ENCODE measurements around the gene CRIM1. TPM values are rescaled to one million over a fixed set of nuclear protein-coding genes. Genes with fewer than 3 reads are reported as not detected.

CRIM1 gene
- total and polyA plus RNA-seq, 2 experiments from 2014 or later, result 10.5 to 36.4 TPM

- Mint-ChIP-seq H3K4me3 (no peak overlapping the region), H3K4me1 (peaks cover 6% of the 10 kb centered on the region; the same call in 2 of the 3 replicates), H3K27ac (no peak overlapping the region), H3K27me3 (ENCODE audit: insufficient read depth, low read depth, poor library complexity) (peaks cover 2% of the 10 kb centered on the region), H3K36me3 (ENCODE audit: low read depth) (peaks cover 21% of the 10 kb centered on the region), H3K9me3 (no peaks in the 10 kb centered on the region)
- Histone ChIP-seq H3K27me3 (ENCODE audit: insufficient read depth) (no peaks in the 10 kb centered on the region), H2AFZ (no peak overlapping the region), H3K4me2 (no peak overlapping the region), H3K36me3 (ENCODE audit: insufficient read depth) (0 out of 2 replicates have a peak, but pooled peaks cover 5% of the 10 kb centered on the region), H3K79me2 (replicated peaks; ENCODE audit: insufficient read depth) (no peaks in the 10 kb centered on the region), H3K27ac (ENCODE audit: low read depth) (no peak overlapping the region), H3F3A (replicated peaks; ENCODE audit: low read depth) (no peaks in the 10 kb centered on the region), H3K4me3 (no peak overlapping the region), H3K9me2 (ENCODE audit: insufficient read depth) (no peaks in the 10 kb centered on the region), H4K20me1 (replicated peaks; ENCODE audit: insufficient read depth) (0 out of 2 replicates have a peak, but pooled peaks cover 3% of the 10 kb centered on the region), H3K4me1 (ENCODE audit: insufficient read depth) (0 out of 2 replicates have a peak, but pooled peaks cover 2% of the 10 kb centered on the region)
- DNase-seq (ENCODE audit: low spot score) (no peak), ATAC-seq (no peak)
- TF ChIP-seq CTCF (conservative IDR thresholded peaks at IDR 0.05; ENCODE audit: low read depth in 2 of 2) (no peak), JUNB (IDR thresholded peaks at IDR 0.05; ENCODE audit: unreplicated experiment) (no peak), STAT1 (IDR thresholded peaks at IDR 0.05; ENCODE audit: unreplicated experiment) (no peak), ETS1 (IDR thresholded peaks at IDR 0.05) (no peak)
These were observed 143.7 kb downstream of the CRIM1 start for GRCh38 chr2:36499128-36499820.

- H2AFZ ChIP-seq, result no peak overlapping the region
- H3K27ac ChIP-seq (ENCODE audit: low read depth), result no peak overlapping the region
- H3K9me2 ChIP-seq (ENCODE audit: insufficient read depth), result no peaks in the 10 kb centered on the region
- Mint-ChIP-seq H3K36me3 (ENCODE audit: low read depth) (peaks cover 21% of the 10 kb centered on the region), H3K9me3 (no peaks in the 10 kb centered on the region), H3K4me1 (no peaks in the 10 kb centered on the region), H3K27ac (no peak overlapping the region), H3K27me3 (ENCODE audit: insufficient read depth, low read depth, poor library complexity) (peaks cover 2% of the 10 kb centered on the region), H3K4me3 (no peak overlapping the region)
- H3K4me3 ChIP-seq, result no peak overlapping the region
- no peaks in the 10 kb centered on the region for H3K79me2 ChIP-seq (replicated peaks; ENCODE audit: insufficient read depth)
- no peaks in the 10 kb centered on the region for H3F3A ChIP-seq (replicated peaks; ENCODE audit: low read depth)
- H3K27me3 ChIP-seq (ENCODE audit: insufficient read depth), result no peaks in the 10 kb centered on the region
- no peak overlapping the region for H3K4me2 ChIP-seq
- ATAC-seq (no peak), DNase-seq (ENCODE audit: low spot score) (no peak)
- TF ChIP-seq EZH2phosphoT487 (IDR thresholded peaks at IDR 0.05; ENCODE audit: unreplicated experiment) (no peak), ZNF114 (CRISPR knock-in tag; IDR thresholded peaks at IDR 0.05) (no peak), NANOG (IDR thresholded peaks at IDR 0.05; ENCODE audit: borderline replicate concordance) (no peak), POLR2AphosphoS5 (IDR thresholded peaks at IDR 0.05; ENCODE audit: low read depth) (no peak), ETS1 (IDR thresholded peaks at IDR 0.05) (no peak), REST (IDR thresholded peaks at IDR 0.05; ENCODE audit: unreplicated experiment) (no peak), STAT1 (IDR thresholded peaks at IDR 0.05; ENCODE audit: unreplicated experiment) (no peak), JUNB (IDR thresholded peaks at IDR 0.05; ENCODE audit: unreplicated experiment) (no peak)
- H3K4me1 ChIP-seq (ENCODE audit: insufficient read depth), result no peaks in the 10 kb centered on the region
- 0 out of 2 replicates have a peak, but pooled peaks cover 5% of the 10 kb centered on the region for H3K36me3 ChIP-seq (ENCODE audit: insufficient read depth)
- 0 out of 2 replicates have a peak, but pooled peaks cover 3% of the 10 kb centered on the region for H4K20me1 ChIP-seq (replicated peaks; ENCODE audit: insufficient read depth)
These were observed 144.5 kb downstream of the CRIM1 start for GRCh38 chr2:36500072-36500471.
